GM19240 (cell line): ENCODE results near the gene BAHD1.

ENCODE experiments used
- DNase-seq: peaks from one replicate; pipeline ENCODE4 v3.0.0; 2011; ENCODE audit warnings: low spot score; ENCODE audit not compliant: insufficient read length

Gene BAHD1

DNA sequence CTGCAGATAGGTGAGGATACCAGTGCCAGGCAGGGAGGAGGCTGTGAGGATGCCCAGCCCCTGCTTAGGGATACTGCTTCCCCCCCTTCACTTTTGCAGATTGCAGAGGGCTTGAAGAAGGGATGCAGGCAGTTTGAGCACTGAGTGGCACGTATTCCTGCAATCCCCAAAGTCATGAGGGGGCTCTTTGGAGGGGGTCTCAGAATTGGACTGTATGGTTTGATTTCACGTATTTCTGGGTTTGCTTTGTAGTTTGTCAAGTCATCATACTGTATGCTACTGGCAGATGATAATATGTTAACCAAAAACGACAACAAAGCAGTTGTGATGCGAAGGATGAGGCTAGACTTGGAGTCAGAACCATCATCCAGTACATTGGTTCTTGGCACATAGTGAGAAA is 58.1 kb downstream of the BAHD1 start:
- DNase-seq = no peak

GRCh38 chr15:40499931-40500330 is 59.2 kb downstream of the BAHD1 start:
- no peak for DNase-seq

DNA sequence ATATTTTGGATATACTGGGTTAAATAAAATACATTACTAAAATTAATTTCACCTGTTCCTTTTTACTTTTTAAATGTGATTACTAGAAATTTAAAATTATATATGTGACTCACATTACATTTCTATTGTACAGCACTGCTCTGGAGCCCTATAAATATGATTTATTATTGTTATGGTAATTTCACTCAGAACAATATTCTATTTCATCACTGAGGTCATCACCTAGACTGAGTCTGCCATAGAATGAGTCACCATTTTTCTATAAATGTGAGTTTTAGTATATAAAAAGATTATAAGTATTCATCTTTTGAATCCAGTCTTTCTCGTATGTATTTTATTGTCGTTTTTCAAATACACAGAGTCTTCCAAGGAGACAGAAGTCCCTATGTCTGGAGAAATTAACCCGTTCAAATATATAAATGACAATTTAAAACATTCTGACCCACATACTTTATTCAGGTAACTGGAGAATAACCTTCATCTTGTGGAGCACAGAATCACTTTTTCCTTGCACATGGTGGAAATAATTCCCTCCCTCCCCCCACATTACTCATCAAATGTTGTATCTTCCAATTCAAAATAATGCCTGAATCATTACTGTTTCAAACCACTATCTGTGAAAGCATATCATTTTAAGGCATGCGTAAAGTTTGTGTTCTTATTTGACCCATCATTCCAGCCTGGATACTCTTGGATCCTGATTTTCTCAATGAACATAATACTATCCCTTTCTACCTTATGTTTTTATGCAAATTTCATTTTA is 60.0 kb downstream of the BAHD1 start:
- no peak for DNase-seq

GRCh38 chr15:40501487-40501886 is 60.7 kb downstream of the BAHD1 start:
- DNase-seq = no peak

- peak; percentile 64 for DNase-seq
Observed at GRCh38 chr15:40506964-40507571, 66.3 kb downstream of the BAHD1 start.

DNA sequence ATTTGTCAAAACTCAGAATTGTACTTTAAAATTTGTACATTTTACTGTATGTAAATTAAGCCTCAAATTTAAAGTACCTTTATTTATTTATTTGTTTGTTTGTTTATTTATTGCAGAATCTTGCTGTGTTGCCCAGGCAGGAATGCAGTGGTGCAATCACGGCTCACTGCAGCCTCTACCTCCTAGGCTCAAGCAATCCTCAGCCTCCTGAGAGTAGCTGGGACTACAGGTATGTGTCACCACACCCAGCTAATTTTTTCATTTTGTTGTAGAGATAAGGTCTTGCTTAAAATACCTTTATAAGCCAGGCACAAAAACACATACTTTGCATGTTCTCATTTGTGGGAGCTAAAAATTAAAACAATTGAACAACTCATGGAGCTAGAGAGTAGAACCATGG is 67.5 kb downstream of the BAHD1 start:
- DNase-seq = no peak

GRCh38 chr15:40510201-40510600 is 69.4 kb downstream of the BAHD1 start:
- no peak for DNase-seq

DNA sequence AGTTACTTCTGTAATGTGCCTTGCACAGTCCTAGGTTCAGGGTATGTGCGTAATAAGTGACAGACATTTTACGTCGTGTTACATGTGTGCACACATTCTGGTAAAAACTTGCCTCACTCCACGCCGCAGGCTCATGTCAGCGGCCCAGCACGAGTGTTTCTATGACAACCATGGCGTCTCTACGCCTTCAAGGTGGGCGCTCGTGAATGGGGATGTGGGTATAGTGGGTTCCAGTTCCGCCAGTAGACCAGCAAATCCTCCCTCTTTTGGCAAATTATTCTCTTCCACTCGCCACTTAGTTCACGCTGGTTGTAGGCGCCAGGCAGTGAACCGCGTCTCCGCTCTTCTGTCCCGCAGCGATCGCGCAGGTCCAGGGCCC is 70.3 kb downstream of the BAHD1 start:
- DNase-seq = peak; percentile 21

DNA sequence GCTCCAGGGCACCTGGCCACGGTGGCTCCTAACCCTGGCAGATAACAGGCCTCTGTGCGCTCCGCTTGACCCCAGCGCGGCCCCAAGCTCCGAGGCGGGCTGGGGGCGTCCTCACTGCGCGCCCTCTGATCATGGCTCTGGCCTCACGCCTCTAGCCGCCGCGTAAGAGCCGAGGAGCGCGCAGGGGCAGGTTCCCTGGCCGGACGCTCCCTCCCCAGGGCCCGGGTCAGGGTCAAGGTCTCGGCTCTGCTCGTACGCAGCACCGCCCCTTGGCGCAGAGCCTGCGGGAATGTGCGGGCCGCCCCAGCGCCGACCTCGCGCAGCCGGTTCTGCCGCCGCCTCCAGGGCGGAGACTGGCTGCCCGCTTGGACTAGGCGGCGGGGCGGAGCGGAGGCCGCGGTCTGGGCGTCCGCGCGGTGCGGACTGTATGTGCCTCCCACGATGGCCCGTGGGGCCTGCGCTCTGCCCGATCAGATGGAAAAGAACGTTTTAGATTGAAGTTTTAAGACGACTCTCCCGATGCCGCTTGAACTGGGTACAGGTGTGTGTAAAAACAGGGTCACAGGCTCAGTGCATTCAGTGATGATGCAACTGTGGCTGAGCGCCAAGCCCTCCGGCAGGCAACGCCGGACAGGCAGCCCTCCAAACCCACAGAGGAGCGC is 70.8 kb downstream of the BAHD1 start:
- no peak for DNase-seq

DNA sequence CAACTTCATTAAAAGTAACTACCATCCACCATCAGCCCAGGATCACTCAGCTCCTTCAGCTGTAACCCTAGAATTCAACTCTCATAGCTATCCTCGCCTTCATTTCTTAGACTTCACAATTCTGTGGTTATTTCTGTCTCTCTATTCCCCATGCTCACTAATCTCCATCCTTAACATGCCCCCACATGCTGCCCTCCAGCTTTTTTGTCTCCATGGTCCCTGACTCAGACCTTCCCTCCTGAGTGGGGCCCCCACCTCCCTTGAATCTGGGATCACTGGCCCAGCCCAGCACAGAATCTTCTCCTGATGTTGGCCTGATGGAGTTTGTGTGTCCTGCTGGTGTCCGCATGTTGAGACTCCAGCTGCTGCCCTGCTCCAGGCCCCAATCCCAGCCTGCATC is 71.7 kb downstream of the BAHD1 start:
- no peak for DNase-seq

DNA sequence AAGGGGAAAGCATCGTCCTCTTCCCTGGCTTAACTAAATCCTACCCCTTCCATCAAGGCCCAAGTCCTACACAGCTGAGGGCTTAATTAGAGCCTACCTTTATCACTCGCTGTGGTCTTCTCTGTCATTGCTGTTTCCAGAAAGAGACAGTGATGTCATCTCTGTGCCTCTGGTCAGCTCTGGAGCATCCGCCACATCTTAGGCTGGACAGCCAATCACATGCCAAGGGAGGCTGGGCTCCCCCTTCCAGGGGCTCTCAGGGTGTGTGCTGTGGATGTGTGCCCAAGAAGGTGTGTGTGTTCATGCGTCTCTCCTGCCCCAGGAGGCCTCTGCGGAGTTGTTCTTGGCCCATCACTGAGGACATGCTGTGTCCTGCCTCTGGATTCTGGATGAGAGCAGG is 72.9 kb downstream of the BAHD1 start:
- DNase-seq = no peak

DNA sequence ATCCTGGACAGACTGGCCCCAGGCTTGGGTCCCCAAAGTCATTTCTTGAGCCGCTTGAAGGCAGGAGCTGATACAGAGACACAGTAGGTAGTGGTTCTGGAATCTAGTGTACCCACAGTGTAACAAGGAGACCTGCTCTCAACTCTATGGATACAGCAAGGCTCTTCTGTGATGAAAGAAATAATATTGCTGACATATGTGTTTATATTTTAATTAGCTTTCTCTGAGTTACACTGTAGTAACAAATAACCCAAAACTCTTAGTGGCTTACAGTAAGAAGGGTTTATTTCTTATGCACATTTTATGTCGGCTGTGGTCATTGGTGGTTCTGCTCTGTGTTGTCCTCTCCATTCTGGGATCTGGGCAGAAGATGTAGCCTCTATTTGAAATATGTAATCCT is 75.6 kb downstream of the BAHD1 start:
- no peak for DNase-seq
